BJ (cell line): ENCODE data around the gene COQ8A. TPM values are rescaled to one million over a fixed set of nuclear protein-coding genes. Genes with fewer than 3 reads are reported as not detected.

Source experiments
- CTCF ChIA-PET: fragments of 350-600 bp; formaldehyde crosslinking; extraction: SDS; loops from one replicate; lab custom pipeline; 2021; ENCODE audit warnings: antibody characterized with exemption, inconsistent platforms; lab: Yijun Ruan, JAX
- POLR2A ChIA-PET: fragments of 300-600 bp; sonication (Branson Sonifier 250); formaldehyde crosslinking; extraction: SDS; loops from one replicate; lab custom pipeline; 2021; ENCODE audit warnings: antibody characterized with exemption; lab: Charles Lee
- DNase-seq: peaks from one replicate; pipeline ENCODE4 v3.0.0-alpha.2; 2011; ENCODE audit warnings: low read depth
- H3K27me3 ChIP-seq: 2 replicates; pipeline ENCODE4 v1.6.0; 2011; ENCODE audit warnings: low read length; ENCODE audit not compliant: control insufficient read depth, insufficient read depth
- H3K36me3 ChIP-seq: 2 replicates; pipeline ENCODE4 v1.5.1; 2011; ENCODE audit warnings: low read length; ENCODE audit not compliant: control insufficient read depth, insufficient read depth
- H3K4me3 ChIP-seq: 2 replicates; pipeline ENCODE4 v1.5.1; 2011; ENCODE audit warnings: low read depth, mild to moderate bottlenecking, control low read depth, low read length
- CTCF ChIP-seq: IDR thresholded peaks from 2 replicates; pipeline ENCODE4 v1.5.1; 2011; ENCODE audit warnings: low read depth, mild to moderate bottlenecking, control low read depth, inconsistent platforms, low read length, moderate library complexity; ENCODE audit not compliant: insufficient read depth
- polyA plus RNA-seq: library from polyadenylated mRNA; depleted of rRNA; stranded (reverse); fragments of >200 nt; gene quantifications from 2 replicates; pipeline ENCODE4 v1.2.3, GENCODE V29; 2011

The COQ8A gene
- polyA plus RNA-seq, 1 experiment = 6.8 TPM

GRCh38 chr1:226985839-226986463, 45.9 kb downstream of the COQ8A start:
- CTCF ChIA-PET = no interaction called here
- H3K27me3 ChIP-seq = no peaks in the 10 kb centered on the region
- DNase-seq = no peak

GRCh38 chr1:226986496-226987178, 46.5 kb downstream of the COQ8A start:
- CTCF ChIA-PET = no interaction called here

More at GRCh38 chr1:226985839-226986463, 45.9 kb downstream of the COQ8A start:
- Histone ChIP-seq H3K4me3 (no peak overlapping the region), H3K36me3 (peaks cover 9% of the 10 kb centered on the region)
- POLR2A ChIA-PET = no interaction called here
- TF ChIP-seq CTCF = no peak

GRCh38 chr1:226987179-226987536, 47.1 kb downstream of the COQ8A start:
- no peak for TF ChIP-seq CTCF
- ChIA-PET POLR2A (no interaction called here), CTCF (no interaction called here)
- H3K27me3 ChIP-seq = no peaks in the 10 kb centered on the region
- no peak for DNase-seq
- no peak overlapping the region for H3K4me3 ChIP-seq
- H3K36me3 ChIP-seq = peaks cover 8% of the 10 kb centered on the region

More at GRCh38 chr1:226986496-226987178, 46.5 kb downstream of the COQ8A start:
- Histone ChIP-seq H3K36me3 (peaks cover 8% of the 10 kb centered on the region), H3K4me3 (no peak overlapping the region), H3K27me3 (no peaks in the 10 kb centered on the region)
- POLR2A ChIA-PET = no interaction called here
- DNase-seq = no peak
- TF ChIP-seq CTCF = no peak

DNA sequence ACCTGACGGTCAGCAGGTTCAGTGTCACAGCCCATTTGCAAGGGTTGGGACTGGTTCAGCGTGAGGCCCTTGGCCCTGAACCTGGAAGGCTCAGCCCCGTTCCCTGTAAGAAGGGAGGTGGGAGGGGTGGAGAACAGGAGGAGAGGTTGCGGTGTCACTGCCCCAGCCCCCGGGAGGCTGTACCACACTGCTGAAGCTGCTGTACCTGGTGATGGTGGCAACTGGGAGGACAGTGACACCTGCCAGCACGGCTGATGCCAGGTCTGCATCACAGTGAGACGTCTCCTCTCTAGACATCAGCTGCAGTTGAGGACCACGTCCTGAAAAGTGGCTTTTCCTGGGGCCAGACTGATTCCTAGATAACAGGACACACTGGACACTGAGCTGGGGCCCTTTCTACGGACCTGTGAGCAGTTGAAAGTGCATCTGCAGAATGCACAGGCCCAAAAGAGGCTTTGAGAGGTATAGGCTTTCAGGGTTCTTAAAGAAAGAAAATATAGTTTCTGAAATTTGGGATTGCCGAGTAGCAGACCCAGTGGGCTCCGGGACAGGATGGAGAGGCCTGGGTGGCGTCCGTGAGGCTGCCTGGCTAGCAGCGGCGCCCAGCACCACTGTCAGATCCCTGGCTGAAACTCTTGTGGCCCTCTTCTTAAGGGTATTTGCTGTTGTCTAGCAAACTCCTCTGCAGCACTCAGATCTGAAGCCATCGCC, 47.7 kb downstream of the COQ8A start:
- no peak overlapping the region for H3K4me3 ChIP-seq
- no peaks in the 10 kb centered on the region for H3K27me3 ChIP-seq
- ChIA-PET POLR2A (no interaction called here), CTCF (no interaction called here)
- no peak for DNase-seq
- H3K36me3 ChIP-seq = peaks cover 10% of the 10 kb centered on the region
- TF ChIP-seq CTCF = no peak

GRCh38 chr1:226988334-226988666, 48.2 kb downstream of the COQ8A start:
- ChIA-PET POLR2A (no interaction called here), CTCF (no interaction called here)
- no peak for TF ChIP-seq CTCF
- H3K4me3 ChIP-seq = no peak overlapping the region
- H3K27me3 ChIP-seq = no peaks in the 10 kb centered on the region
- DNase-seq = no peak
- peaks cover 11% of the 10 kb centered on the region for H3K36me3 ChIP-seq
